Prostate gland (tissue), 2 donors: ENCODE data around the gene GNS. TPM values are rescaled to one million over a fixed set of nuclear protein-coding genes. Genes with fewer than 3 reads are reported as not detected.

Experiments used
- DNase-seq: peaks from one replicate; pipeline ENCODE4 v3.0.0-alpha.2; 2019; ENCODE audit warnings: low spot score
- H3K27ac ChIP-seq, 2 donors: fragments of 200-600 bp; sonication (generic); 2 replicates each; pipeline ENCODE4 v1.5.1; 2017 to 2019
- H3K27me3 ChIP-seq: fragments of 200-600 bp; sonication (generic); replicated peaks from 2 replicates; pipeline ENCODE4 v1.5.1; 2019; ENCODE audit not compliant: insufficient read depth
- H3K36me3 ChIP-seq, 2 donors: fragments of 200-600 bp; sonication (generic); 1 replicate in 1 of 2; 2 replicates in 1 of 2; pipeline versions ENCODE4 v1.5.1 to v1.8.1; 2017 to 2019
- H3K4me1 ChIP-seq: fragments of 200-600 bp; sonication (generic); replicated peaks from 2 replicates; pipeline ENCODE4 v1.5.1; 2019
- H3K4me3 ChIP-seq, 2 donors: fragments of 200-600 bp; sonication (generic); 2 replicates each; pipeline ENCODE4 v1.5.1; 2017 to 2019
- H3K9me3 ChIP-seq: fragments of 200-600 bp; sonication (generic); 2 replicates; pipeline ENCODE4 v1.5.1; 2017
- CTCF ChIP-seq, 4 experiments: fragments of 200-600 bp in 2 of 4; fragments of 450-650 bp in 2 of 4; sonication (generic) in 2 of 4; IDR thresholded peaks; 1 replicate in 3 of 4; 2 replicates in 1 of 4; pipeline ENCODE4 v1.5.1; 2016 to 2019; ENCODE audit warnings: antibody characterized with exemption in 4 of 4, mild to moderate bottlenecking in 2 of 4, moderate library complexity in 2 of 4
- POLR2A ChIP-seq: fragments of 450-650 bp; IDR thresholded peaks from one replicate; pipeline ENCODE4 v1.6.1; 2016; ENCODE audit warnings: antibody characterized with exemption, mild to moderate bottlenecking
- POLR2AphosphoS5 ChIP-seq: sonication (generic); formaldehyde crosslinking; IDR thresholded peaks from one replicate; pipeline ENCODE4 v1.6.1; 2017; ENCODE audit warnings: antibody characterized with exemption
- WGBS: methylation state at CpG from one replicate; pipeline ENCODE4 v1.1.5; 2018; 5-methylcytosine and 5-hydroxymethylcytosine counted together
- intact Hi-C: fragments of 100-400 bp; cut with DNase I; formaldehyde crosslinking; loops from one replicate; pipeline ENCODE4 v1.14.2; 2022
- total RNA-seq, 2 donors: library from RNA; depleted of rRNA; stranded (reverse); fragments of >200 nt; gene quantifications; one replicate each; pipeline ENCODE4 v1.1.0, GENCODE V29; 2016

The GNS gene
- total RNA-seq, 2 donors from 2014 or later = 77.7 to 98.7 TPM

- DNase-seq = no peak
- Histone ChIP-seq H3K4me3 (no peak overlapping the region), H3K4me1 (no peaks in the 10 kb centered on the region), H3K27ac (no peak overlapping the region), H3K36me3 (no peaks in the 10 kb centered on the region), H3K9me3 (no peaks in the 10 kb centered on the region), H3K27me3 (no peaks in the 10 kb centered on the region)
- no peak for TF ChIP-seq POLR2AphosphoS5
- no peak for TF ChIP-seq CTCF (IDR thresholded peaks at IDR 0.05)
- TF ChIP-seq POLR2A = no peak
- WGBS = 87% methylated on average over 4 of the region's 4 CpGs
- intact Hi-C loops = no loop called here
Measured at GRCh38 chr12:64752833-64753238, 6.4 kb downstream of the GNS start.

- Histone ChIP-seq H3K4me1 (no peaks in the 10 kb centered on the region), H3K27ac (no peak overlapping the region), H3K9me3 (no peaks in the 10 kb centered on the region), H3K27me3 (no peaks in the 10 kb centered on the region), H3K4me3 (no peak overlapping the region), H3K36me3 (no peaks in the 10 kb centered on the region)
- intact Hi-C loops = no loop called here
- no peak for TF ChIP-seq CTCF (IDR thresholded peaks at IDR 0.05)
- no peak for TF ChIP-seq POLR2A
- TF ChIP-seq POLR2AphosphoS5 = no peak
- DNase-seq = no peak
Measured at GRCh38 chr12:64752032-64752431, 7.2 kb downstream of the GNS start.

- no peak overlapping the region for H3K27ac ChIP-seq
- WGBS = 87% methylated on average over 15 of the region's 15 CpGs
- no peak for DNase-seq
- H3K9me3 ChIP-seq = no peaks in the 10 kb centered on the region
- H3K27me3 ChIP-seq = no peaks in the 10 kb centered on the region
- no peaks in the 10 kb centered on the region for H3K36me3 ChIP-seq
- TF ChIP-seq POLR2A (no peak), POLR2AphosphoS5 (no peak), CTCF (IDR thresholded peaks at IDR 0.05) (no peak)
- H3K4me3 ChIP-seq = no peak overlapping the region
- intact Hi-C loops = no loop called here
- no peaks in the 10 kb centered on the region for H3K4me1 ChIP-seq
Measured at GRCh38 chr12:64749461-64750200, 9.6 kb downstream of the GNS start.

GRCh38 chr12:64747695-64748094, 11.5 kb downstream of the GNS start:
- TF ChIP-seq CTCF (IDR thresholded peaks at IDR 0.05) = no peak
- no peak for TF ChIP-seq POLR2AphosphoS5
- TF ChIP-seq POLR2A = no peak
- H3K27ac ChIP-seq = no peak overlapping the region
- WGBS = 11% methylated on average over 2 of the region's 2 CpGs
- H3K27me3 ChIP-seq = no peaks in the 10 kb centered on the region
- H3K4me3 ChIP-seq = no peak overlapping the region
- H3K9me3 ChIP-seq = no peaks in the 10 kb centered on the region
- peaks cover 0 to 7% of the 10 kb centered on the region in 2 donors for H3K36me3 ChIP-seq
- H3K4me1 ChIP-seq = no peaks in the 10 kb centered on the region
- DNase-seq = no peak
- intact Hi-C loops = no loop called here

- no peak overlapping the region for H3K27ac ChIP-seq
- no peak overlapping the region for H3K4me3 ChIP-seq
- WGBS = 85% methylated on average over 2 of the region's 2 CpGs
- no peaks in the 10 kb centered on the region for H3K27me3 ChIP-seq
- intact Hi-C loops = no loop called here
- H3K4me1 ChIP-seq = no peaks in the 10 kb centered on the region
- H3K36me3 ChIP-seq = peaks cover 0 to 12% of the 10 kb centered on the region in 2 donors
- DNase-seq = no peak
- TF ChIP-seq CTCF (IDR thresholded peaks at IDR 0.05) (no peak), POLR2AphosphoS5 (no peak), POLR2A (no peak)
- no peaks in the 10 kb centered on the region for H3K9me3 ChIP-seq
Measured at GRCh38 chr12:64746663-64747062, 12.5 kb downstream of the GNS start.
